AG04449 (cell line): ENCODE results near the gene PAQR7.

ENCODE experiments used
- CTCF ChIA-PET: fragments of 350-600 bp; formaldehyde crosslinking; extraction: SDS; loops from one replicate; lab custom pipeline; 2021; ENCODE audit warnings: antibody characterized with exemption; lab: Yijun Ruan, JAX
- POLR2A ChIA-PET: fragments of 400-600, 350-600 bp; formaldehyde crosslinking; extraction: SDS; loops from one replicate; lab custom pipeline; 2020; ENCODE audit warnings: antibody characterized with exemption, inconsistent platforms; lab: Yijun Ruan, JAX
- DNase-seq: peaks from one replicate; pipeline ENCODE4 v3.0.0-alpha.2; 2010; ENCODE audit warnings: low read depth, low spot score
- H3K4me3 ChIP-seq: 2 replicates; pipeline ENCODE4 v1.5.1; 2011; ENCODE audit warnings: low read depth, mild to moderate bottlenecking, control low read depth, low read length
- CTCF ChIP-seq: IDR thresholded peaks from one replicate; pipeline ENCODE4 v1.5.1; 2011; ENCODE audit warnings: mild to moderate bottlenecking, moderate library complexity, low read length, control low read depth, inconsistent platforms; ENCODE audit not compliant: insufficient read depth; ENCODE audit errors: missing control alignments

PAQR7 gene

GRCh38 chr1:25814549-25815087, 60.9 kb downstream of the PAQR7 start:
- no peak overlapping the region for H3K4me3 ChIP-seq
- CTCF ChIA-PET: interaction anchor here (1.5 to 24.7 kb wide), 3 partner anchors 9 to 202 kb away, joined by 3 to 468 read pairs (median 4); partner anchors contain the start of gene MAN1C1
- POLR2A ChIA-PET: no interaction called here
- DNase-seq: no peak
- no peak for TF ChIP-seq CTCF

- ChIA-PET CTCF (interaction anchor here (1.5 to 24.7 kb wide), 4 partner anchors 9 to 202 kb away, joined by 3 to 468 read pairs (median 40); partner anchors contain the start of genes MAN1C1 and SELENON), POLR2A (no interaction called here)
- DNase-seq: no peak
- H3K4me3 ChIP-seq: no peak overlapping the region
- TF ChIP-seq CTCF: no peak
Measured at GRCh38 chr1:25813734-25814471, 61.6 kb downstream of the PAQR7 start.

GRCh38 chr1:25813071-25813733, 62.3 kb downstream of the PAQR7 start:
- no peak for TF ChIP-seq CTCF
- no peak for DNase-seq
- POLR2A ChIA-PET: no interaction called here
- CTCF ChIA-PET: interaction anchor here (7.1 to 24.7 kb wide), 2 partner anchors 13 to 201 kb away, joined by 77 to 468 read pairs; partner anchors contain the start of genes MAN1C1 and SELENON
- no peak overlapping the region for H3K4me3 ChIP-seq
